Dermis blood vessel endothelial cell (primary cell): ENCODE results near the gene ADIPOR2. TPM values are rescaled to one million over a fixed set of nuclear protein-coding genes. Genes with fewer than 3 reads are reported as not detected.

Experiments used
- DNase-seq: peaks from one replicate; pipeline ENCODE4 v3.0.0; 2010
- total RNA-seq: library from RNA; depleted of rRNA; stranded (reverse); fragments of >200 nt; gene quantifications from 2 replicates; pipeline ENCODE4 v1.2.3, GENCODE V29; 2014

Gene ADIPOR2
- total RNA-seq, 1 donor from 2014 or later, result 68.6 TPM

GRCh38 chr12:1777798-1778197, 86.9 kb downstream of the ADIPOR2 start:
- DNase-seq, result peak; percentile 23

- no peak for DNase-seq
Measured at GRCh38 chr12:1778911-1779310, 88.0 kb downstream of the ADIPOR2 start.

GRCh38 chr12:1779783-1780182, 88.9 kb downstream of the ADIPOR2 start:
- peak; percentile 87 for DNase-seq

- DNase-seq, result no peak
Measured at GRCh38 chr12:1781772-1782171, 90.9 kb downstream of the ADIPOR2 start.

- DNase-seq, result no peak
Measured at GRCh38 chr12:1782215-1782614, 91.3 kb downstream of the ADIPOR2 start.

GRCh38 chr12:1787714-1788113, 96.8 kb downstream of the ADIPOR2 start:
- no peak for DNase-seq

- DNase-seq, result no peak
Measured at GRCh38 chr12:1790444-1790843, 99.6 kb downstream of the ADIPOR2 start.

- DNase-seq, result peak; percentile 85
Measured at GRCh38 chr12:1791104-1791841, 100.4 kb downstream of the ADIPOR2 start.

- no peak for DNase-seq
Measured at GRCh38 chr12:1792406-1792805, 101.5 kb downstream of the ADIPOR2 start.

GRCh38 chr12:1793426-1794210, 102.7 kb downstream of the ADIPOR2 start:
- DNase-seq, result no peak

GRCh38 chr12:1794440-1795090, 103.7 kb downstream of the ADIPOR2 start:
- DNase-seq, result no peak

- no peak for DNase-seq
Measured at GRCh38 chr12:1795221-1795784, 104.4 kb downstream of the ADIPOR2 start.

- peak; percentile 92 for DNase-seq
Measured at GRCh38 chr12:1795785-1796514, 105.1 kb downstream of the ADIPOR2 start.

GRCh38 chr12:1796515-1797010, 105.7 kb downstream of the ADIPOR2 start:
- DNase-seq, result peak; percentile 24

GRCh38 chr12:1797011-1797901, 106.4 kb downstream of the ADIPOR2 start:
- no peak for DNase-seq

GRCh38 chr12:1797991-1798640, 107.2 kb downstream of the ADIPOR2 start:
- DNase-seq, result no peak

- DNase-seq, result no peak
Measured at GRCh38 chr12:1798641-1799020, 107.8 kb downstream of the ADIPOR2 start.

- DNase-seq, result no peak
Measured at GRCh38 chr12:1799051-1799881, 108.4 kb downstream of the ADIPOR2 start.

- no peak for DNase-seq
Measured at GRCh38 chr12:1799882-1800400, 109.1 kb downstream of the ADIPOR2 start.
